NCI-H774 (cell line): ENCODE data around the gene PANX3.

Experiments used
- DNase-seq: peaks from one replicate; lab custom pipeline; 2025; lab: John Stamatoyannopoulos, UW

PANX3 gene

GRCh38 chr11:124612567-124613246, 1.5 kb downstream of the PANX3 start:
- no peak for DNase-seq

DNA sequence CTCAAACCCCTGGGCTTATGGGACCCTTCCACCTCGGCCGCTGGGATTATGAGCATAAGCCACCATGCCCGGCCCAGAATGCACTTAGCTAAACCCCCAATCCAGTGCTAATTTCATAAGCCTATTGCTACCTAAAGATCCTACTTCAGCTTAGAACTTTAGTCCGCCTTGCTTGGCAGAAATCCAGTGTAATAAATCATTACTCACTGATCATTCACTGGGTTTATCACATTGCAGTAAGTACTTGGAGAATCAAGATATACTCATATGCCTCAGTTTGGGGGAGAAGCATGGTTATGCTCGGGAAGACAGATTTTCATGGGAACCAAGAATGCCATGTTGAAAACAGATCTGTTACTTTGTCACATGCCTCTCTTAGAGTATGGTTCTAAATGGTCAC, 7.6 kb downstream of the PANX3 start:
- DNase-seq: no peak

DNA sequence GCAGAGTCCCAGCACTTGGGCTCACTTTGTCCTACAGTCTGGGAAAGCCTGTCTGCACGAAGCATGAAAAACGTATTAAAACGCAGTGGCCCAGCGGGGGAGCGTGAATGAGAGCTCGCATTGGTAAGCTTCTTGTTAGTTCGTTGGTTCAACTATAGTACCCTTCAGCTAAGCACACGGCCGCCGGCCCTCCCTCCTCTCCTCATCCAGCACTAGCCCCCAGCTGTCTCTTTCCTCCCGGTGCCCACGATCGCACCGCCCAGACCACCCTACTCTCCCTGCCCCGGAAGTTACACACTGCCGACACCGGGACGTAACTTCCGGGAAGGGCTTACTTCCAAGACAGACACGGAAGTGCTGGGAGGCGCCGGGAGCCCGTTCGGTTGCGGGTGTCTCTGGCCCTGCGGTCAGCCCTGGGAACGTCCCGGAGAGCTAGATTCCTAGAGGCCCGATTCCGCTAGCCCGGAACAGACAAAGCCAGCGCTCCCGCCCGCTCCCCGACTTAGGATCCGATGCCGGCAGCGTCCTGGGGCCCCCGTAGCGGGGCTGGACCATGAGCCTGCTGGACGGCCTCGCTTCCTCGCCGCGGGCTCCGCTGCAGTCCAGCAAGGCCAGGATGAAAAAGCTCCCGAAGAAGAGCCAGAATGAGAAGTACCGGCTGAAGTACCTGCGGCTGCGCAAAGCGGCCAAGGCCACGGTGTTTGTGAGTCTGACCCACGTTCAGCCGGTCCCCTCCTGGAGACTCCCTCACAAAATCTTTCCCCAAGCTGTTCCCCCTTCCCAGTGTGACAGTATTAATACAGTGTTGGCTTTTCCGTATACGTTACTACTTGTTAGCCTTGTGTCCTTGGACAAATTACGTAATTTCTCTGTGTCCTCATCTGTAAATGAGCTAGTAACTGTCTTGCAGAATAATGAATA, 11.6 kb downstream of the PANX3 start, which contains the start of gene TBRG1:
Gene TBRG1 (plus strand): TSS at position 334 of the 921 bp plus-strand sequence. CDS start 220 bp downstream, at position 554.
- DNase-seq: peak; percentile 86

- DNase-seq: no peak
Measured at GRCh38 chr11:124623861-124624525, 12.8 kb downstream of the PANX3 start.

DNA sequence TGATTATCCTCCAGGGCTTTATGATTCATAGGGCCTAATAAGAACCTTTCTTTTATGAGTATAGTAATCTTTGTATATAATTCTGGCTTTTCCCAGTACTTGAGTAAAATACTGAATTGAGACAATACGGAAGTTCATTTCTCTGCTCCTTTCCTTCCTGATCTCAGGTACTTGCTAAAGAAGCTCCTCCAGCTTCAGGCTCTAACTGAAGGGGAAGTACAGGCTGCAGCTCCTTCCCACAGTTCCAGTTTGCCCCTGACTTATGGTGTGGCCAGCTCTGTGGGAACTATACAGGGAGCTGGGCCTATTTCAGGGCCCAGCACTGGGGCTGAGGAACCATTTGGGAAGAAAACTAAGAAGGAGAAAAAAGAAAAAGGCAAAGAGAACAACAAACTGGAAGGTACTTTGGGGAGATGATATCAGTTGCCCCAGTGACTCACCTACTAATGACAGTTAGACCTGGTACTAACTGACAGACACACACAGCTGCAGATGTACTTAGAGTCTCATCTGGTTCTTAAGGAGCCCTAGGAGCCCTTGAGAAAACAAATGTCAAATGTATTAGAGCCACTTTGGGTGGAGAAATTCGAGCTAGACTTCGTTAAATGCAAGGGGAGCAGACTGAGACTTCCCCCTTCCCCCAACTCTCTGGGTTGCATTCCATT, 14.4 kb downstream of the PANX3 start:
- DNase-seq: no peak

- DNase-seq: no peak
Measured at GRCh38 chr11:124627546-124627945, 16.3 kb downstream of the PANX3 start.

- no peak for DNase-seq
Measured at GRCh38 chr11:124629961-124630360, 18.7 kb downstream of the PANX3 start.

- DNase-seq: no peak
Measured at GRCh38 chr11:124633355-124633754, 22.1 kb downstream of the PANX3 start.

DNA sequence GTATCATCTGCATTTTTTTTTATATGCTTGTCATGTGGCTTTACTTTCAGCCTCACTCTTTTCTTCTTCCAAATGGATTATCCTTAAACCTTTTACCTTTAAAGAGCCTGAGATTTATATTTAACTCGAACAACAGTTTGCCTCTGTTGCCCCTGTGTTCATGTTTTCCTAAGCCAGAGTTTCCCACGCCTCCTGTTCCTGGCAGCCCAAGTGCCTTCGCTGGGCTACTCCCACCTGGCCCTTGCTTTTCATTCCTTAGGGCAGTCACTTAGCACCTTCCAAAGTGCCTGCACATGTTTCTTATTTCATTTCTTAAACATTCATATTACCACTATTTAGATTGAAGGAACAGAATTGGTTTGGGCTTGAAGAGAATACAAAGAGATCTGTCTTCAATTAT, 24.7 kb downstream of the PANX3 start:
- no peak for DNase-seq

- no peak for DNase-seq
Measured at GRCh38 chr11:124638500-124638899, 27.3 kb downstream of the PANX3 start.

- DNase-seq: no peak
Measured at GRCh38 chr11:124639186-124639585, 28.0 kb downstream of the PANX3 start.

GRCh38 chr11:124640666-124641065, 29.4 kb downstream of the PANX3 start:
- DNase-seq: no peak

DNA sequence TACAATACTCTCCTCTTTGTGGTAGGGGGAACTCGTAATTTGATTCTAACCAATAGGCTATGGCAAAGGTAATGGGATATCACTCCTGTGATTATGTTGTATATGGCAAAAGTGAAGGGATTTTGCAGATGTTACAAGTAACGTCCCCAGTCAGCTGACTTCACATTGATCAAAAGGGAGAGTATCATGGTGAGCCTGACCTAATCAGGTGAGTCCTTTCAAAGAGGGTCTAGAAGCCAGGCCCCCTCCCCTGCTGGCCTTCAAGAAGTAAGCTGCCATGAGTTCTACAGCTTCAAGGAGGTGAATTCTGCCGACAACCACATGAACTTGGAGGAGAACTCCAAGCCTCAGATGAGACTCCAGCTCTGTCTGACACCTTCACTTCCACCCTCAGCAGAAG, 31.4 kb downstream of the PANX3 start:
- no peak for DNase-seq

DNA sequence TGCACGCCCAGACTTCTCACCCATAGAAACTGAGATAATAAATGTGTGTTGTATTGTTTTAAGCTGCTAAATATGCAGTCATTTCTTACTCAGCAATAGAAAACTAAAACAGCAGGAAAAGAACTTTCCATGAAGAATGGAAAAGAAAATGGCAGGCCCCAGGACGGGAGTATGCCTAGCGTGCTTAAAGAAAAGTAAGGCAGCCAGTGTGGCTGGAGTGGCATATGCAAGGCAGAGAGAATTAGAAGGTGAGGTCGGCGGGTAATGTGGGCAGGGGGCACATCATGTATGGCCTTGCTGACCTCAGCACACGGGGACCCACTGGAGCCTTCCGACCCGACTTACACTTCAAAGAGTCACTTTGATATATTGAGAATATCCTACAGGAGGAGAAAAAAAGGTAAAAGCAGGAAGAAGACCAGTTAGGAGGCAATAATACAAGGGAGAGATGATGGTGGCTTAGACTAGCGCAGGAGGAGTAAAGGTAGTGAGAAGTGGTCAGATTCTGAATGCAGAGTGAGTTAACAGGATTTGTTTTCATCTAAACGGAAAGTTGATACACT, 31.9 kb downstream of the PANX3 start:
- no peak for DNase-seq

GRCh38 chr11:124643605-124644425, 32.6 kb downstream of the PANX3 start:
- DNase-seq: no peak

GRCh38 chr11:124644426-124645280, 33.4 kb downstream of the PANX3 start:
- peak; percentile 47 for DNase-seq

DNA sequence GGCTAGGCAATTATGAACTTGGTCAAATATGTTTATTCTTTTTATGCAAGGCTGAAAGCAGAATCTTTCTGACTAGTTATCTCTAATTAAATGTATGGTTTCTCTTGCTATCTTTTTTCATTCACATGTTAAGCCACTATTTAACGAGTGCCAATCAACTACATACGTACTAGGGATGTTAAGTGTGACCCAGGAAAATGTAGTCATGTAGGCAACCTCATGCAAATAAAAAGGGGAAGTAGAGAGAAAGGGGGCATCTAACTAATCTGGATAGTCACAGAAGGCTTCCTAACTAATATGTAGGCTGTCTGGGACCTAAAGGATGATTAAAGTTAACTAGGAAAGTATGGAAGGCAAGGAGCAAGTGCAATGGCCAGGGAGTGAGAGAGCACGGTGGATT, 34.9 kb downstream of the PANX3 start:
- no peak for DNase-seq

DNA sequence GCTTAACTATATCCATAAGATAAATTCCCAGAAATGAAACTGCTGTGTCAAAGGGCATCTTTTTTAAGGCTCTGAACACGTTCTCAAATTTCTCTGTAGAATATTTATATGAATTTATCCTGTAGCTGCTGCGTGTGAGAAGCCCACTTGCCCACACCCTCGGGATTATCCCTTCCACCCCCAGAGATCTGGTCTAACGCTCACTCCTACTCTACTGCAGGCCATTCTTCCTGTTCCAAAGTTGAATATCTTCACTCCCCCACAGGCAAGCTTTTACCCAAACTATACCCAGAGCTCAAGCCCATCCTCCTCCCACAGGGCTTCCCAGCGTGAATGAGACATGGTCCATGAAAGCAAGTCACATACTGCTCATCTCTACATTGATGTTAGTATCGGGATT, 37.4 kb downstream of the PANX3 start:
- DNase-seq: no peak

DNA sequence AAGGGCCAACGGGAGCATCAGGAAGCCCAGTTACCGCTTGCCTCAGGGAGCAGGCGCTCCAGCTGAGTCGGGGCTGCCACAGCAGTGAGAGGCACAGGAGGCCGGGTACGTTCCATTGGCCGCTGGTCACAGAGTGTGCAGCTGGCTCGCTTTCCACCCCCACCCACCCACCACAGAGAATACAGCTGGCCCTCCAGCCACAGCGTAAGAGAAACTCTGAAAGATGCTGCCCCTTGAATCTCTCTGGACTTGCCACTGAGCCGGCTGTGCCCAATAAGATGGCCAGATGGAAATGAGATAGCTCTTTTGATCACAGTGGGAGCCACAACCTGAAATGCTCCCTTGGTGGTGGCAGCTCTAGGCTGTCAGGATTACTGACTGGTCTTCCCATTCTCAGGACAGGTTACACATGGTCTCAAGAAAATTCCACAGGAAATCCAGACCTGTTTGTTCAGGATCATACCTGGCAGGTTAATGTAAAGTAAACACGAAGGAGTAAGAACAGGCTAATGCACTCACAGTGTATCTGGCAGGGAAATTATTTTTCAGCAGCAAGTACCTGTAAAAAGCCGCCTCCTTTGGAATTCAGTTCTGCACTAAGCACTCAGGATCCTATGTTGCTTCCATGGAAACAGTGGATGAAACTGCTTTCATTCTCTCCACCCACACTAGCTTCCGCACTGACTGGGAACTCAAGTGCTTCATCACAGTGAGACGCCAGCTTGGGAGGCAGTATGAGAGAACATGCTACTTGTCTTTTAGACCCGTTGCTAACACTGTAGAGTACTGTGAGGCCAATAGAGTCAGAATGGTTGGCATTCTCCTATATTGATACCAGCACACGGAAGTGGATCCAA, 45.8 kb downstream of the PANX3 start:
- DNase-seq: no peak
